Right lobe of liver (tissue), 6 donors: ENCODE data around the gene RGPD8. TPM values are rescaled to one million over a fixed set of nuclear protein-coding genes. Genes with fewer than 3 reads are reported as not detected.
A peak's percentile ranks its signal among the peaks of the same experiment; 100 is the strongest.
"Not testable (repeated sequence)": the region's sequence is repeated elsewhere in the genome, so short reads cannot be mapped to it uniquely, and the experiment has no call there.

ENCODE experiments used
- ATAC-seq, 4 donors: fragments of 200-7000 bp; cut with Tn5 transposase; one replicate each; pipeline ENCODE4 v1.9.1; 2020; ENCODE audit warnings: mild to moderate bottlenecking in 4 of 4, moderate library complexity in 4 of 4
- DNase-seq, 3 donors: peaks; one replicate each; pipeline ENCODE4 v3.0.0-alpha.2; 2020
- H3K27ac ChIP-seq, 3 donors: fragments of 200-600 bp; one replicate each; pipeline ENCODE4 v1.8.0; 2022
- H3K27me3 ChIP-seq, 2 donors: fragments of 200-600 bp; one replicate each; pipeline ENCODE4 v1.8.0; 2022
- H3K36me3 ChIP-seq, 4 donors: fragments of 200-600 bp; sonication (generic) in 1 of 4; one replicate each; pipeline versions ENCODE4 v1.5.1 to v1.8.0; 2017 to 2022; ENCODE audit warnings: control low read depth in 1 of 4
- H3K4me1 ChIP-seq, 4 donors: fragments of 200-600 bp; sonication (generic) in 1 of 4; one replicate each; pipeline versions ENCODE4 v1.5.1 to v1.8.0; 2017 to 2022; ENCODE audit warnings: control low read depth in 1 of 4
- H3K4me3 ChIP-seq, 3 donors: fragments of 200-600 bp; one replicate each; pipeline ENCODE4 v1.8.0; 2022
- H3K9me3 ChIP-seq, 4 donors: fragments of 200-600 bp; sonication (generic) in 1 of 4; one replicate each; pipeline versions ENCODE4 v1.5.1 to v1.8.0; 2017 to 2022; ENCODE audit warnings: control low read depth in 1 of 4
- POLR2A ChIP-seq: fragments of 450-650 bp; IDR thresholded peaks from one replicate; pipeline ENCODE4 v1.6.1; 2017; ENCODE audit warnings: antibody characterized with exemption, mild to moderate bottlenecking
- WGBS: methylation state at CpG from one replicate; pipeline ENCODE4 v1.1.6; 2018; ENCODE audit warnings: low coverage, low lambda C conversion rate; ENCODE audit not compliant: insufficient coverage; ENCODE audit errors: missing lambda C conversion rate; 5-methylcytosine and 5-hydroxymethylcytosine counted together
- intact Hi-C, 2 donors: fragments of 100-400 bp; cut with DNase I; formaldehyde crosslinking; loops; one replicate each; pipeline versions ENCODE4 v1.11.2 to v1.14.1; 2022
- total RNA-seq, 6 experiments: library from RNA; depleted of rRNA in 2 of 6; stranded (reverse); fragments of >200 nt in 2 of 6; fragmentation: NEBNext Ultra II Directional in 3 of 6; extraction: Animal tissue kit (Norgen Biotek cat#: 25700) in 3 of 6; gene quantifications; one replicate each; pipeline versions ENCODE4 v1.1.0 to v1.2.4, GENCODE V29; 2016 to 2023
- TF ChIP-seq, protein P1 (sequence below), 4 donors: fragments of 200-600 bp in 3 of 4; fragments of 450-650 bp in 1 of 4; IDR thresholded peaks; one replicate each; pipeline versions ENCODE4 v1.5.1 to v1.8.0; 2016 to 2022; ENCODE audit warnings: antibody characterized with exemption in 4 of 4, mild to moderate bottlenecking in 2 of 4
- donor health status: DM: no; HTN: yes; CAD: no.
- donor health status: DM: no; HTN: no; CAD: no.
- donor health status: DM: no; HTN: no; CAD: no.
- donor health status: DM: no; HTN: yes; CAD: no.
- donor health status: DM: no; HTN: yes; CAD: no.

Gene RGPD8
- total RNA-seq, 6 experiments from 2014 or later: 5.1 to 9.3 (median 7.0) TPM

DNA sequence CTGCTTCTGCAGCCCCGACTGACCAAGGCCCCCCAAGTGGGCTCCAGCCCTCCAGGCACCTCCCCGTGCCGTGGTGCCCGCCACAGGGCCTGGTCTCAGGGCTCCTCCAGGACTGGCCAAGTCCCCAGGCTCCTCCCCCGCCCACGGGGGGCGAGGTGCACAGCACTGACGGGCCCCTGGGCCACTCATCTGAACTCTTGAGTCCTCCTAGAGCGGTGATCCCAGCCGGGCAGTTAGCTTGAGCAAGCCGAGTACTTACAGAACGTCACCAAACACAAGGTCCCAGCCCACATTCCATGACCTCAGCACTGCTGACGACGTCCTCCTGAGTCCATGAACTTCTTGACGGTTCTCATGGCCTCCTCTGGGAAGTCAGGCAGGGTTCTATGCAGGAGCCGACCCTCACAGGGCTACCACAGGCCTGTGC is 4.0 kb upstream of the RGPD8 start:
- not testable (repeated sequence) for ATAC-seq, H3K4me1 ChIP-seq, DNase-seq, H3K27ac ChIP-seq, H3K4me3 ChIP-seq, H3K27me3 ChIP-seq, H3K36me3 ChIP-seq, H3K9me3 ChIP-seq
- intact Hi-C loops: loop anchor here in 1 of 2 donors (10.0 kb wide), 1 partner anchor 173 kb away; no protein-coding TSS in a partner anchor
- 90% methylated on average over 2 of the region's 16 CpGs for WGBS

DNA sequence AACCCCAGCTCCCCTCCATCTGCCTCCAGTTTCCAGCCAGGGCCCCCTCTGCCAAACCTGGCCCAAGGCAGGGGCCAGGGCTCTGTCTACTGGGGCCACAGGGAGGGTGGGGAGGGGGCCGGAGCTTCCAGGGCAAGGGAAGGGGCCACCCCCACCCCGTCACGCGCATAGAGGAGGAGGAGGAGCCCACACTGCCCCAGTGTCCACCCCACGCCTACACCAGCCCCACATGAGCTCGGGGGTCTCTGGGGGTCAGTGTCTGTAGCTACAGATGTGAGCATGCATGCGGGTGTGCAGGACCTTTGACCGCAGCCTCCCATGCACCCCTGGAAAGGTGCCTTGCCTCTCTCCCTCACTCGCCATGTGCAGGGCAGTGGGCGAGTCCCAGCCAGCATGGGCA is 3.5 kb upstream of the RGPD8 start:
- H3K4me1 ChIP-seq, H3K9me3 ChIP-seq, H3K4me3 ChIP-seq, H3K36me3 ChIP-seq, DNase-seq, H3K27me3 ChIP-seq, ATAC-seq, H3K27ac ChIP-seq: not testable (repeated sequence)
- no CpG with 5 or more reads among the region's 10 CpGs for WGBS
- intact Hi-C loops: loop anchor here in 1 of 2 donors (10.0 kb wide), 1 partner anchor 172 kb away; no protein-coding TSS in a partner anchor

DNA sequence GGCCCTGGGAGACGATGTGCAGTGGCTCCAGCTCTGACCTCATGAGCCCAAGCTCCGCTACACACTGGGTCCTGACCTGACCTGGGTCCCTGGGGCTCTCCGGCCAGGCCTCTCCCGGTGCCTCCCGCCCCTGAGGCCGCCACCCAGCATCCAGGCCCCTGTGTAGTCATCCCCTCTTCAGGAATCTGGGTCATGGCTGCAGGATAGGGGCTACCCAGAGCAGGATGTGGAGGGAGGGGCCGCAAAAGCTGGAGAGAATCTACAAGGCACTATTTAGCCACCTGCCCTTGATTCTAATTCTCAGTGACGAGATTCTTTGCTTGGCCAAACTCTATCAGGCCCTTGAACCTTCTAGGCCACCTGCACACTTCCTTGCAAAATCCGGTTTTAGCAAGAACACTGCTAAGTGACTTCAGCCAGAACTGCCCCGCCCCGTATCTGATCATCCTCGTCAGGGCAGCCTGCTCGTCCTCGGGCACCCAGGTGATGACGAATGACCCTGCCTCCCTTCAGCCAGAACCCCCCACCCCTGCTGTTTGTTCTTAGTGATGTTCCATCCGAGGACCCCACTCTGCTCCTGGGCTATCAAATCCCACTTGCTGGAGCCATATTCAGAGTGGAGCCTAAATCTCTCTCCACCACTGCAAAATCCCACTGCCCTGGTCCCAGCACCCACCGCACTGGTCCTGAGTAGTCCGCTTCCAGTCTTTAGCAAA is 2.4 kb upstream of the RGPD8 start:
- 96% methylated on average over 4 of the region's 18 CpGs for WGBS
- ATAC-seq: not testable (repeated sequence)
- intact Hi-C loops: loop anchor here in 1 of 2 donors (10.0 kb wide), 1 partner anchor 171 kb away; no protein-coding TSS in a partner anchor

DNA sequence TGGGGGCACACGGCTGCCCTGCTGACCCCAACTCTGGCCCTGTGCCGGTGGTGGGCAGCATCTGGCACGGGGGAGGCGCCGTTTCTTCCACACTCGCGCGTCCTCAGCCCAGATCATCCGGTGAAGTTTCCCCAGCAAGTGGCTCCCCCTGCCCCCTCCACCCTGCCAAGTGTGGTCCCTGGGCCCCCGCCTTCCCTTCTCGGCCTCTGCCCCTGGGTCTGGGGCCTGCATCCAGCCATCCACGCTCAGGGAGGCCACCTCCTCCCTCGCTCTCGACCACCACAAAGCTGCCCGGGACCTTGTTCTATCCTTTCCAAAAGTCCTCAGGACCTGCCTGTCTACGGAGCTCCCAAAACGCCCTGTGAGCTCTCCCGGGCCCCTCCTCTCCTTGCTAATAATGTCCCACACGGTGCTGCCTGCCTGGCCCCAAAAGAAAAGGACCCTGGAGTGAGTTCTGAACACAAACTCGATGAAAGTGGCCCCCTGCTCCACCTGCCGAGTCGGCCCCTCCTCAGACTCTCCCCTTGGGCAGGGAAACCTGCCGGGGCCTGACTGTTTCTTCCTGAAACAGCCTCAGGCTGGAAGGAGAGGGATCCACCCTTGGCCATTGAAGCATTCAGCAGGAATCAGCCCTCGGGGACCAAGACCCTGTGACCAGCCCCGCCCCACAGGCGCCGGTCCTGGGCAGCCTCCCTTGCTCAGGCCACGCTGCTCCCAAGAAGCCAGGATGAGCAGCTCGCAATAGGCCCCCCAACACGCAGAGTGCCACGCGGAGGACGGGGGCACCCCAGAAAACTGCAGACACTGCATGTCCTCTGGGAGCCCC is 1.7 kb upstream of the RGPD8 start:
- intact Hi-C loops: loop anchor here in 1 of 2 donors (10.0 kb wide), 1 partner anchor 170 kb away; no protein-coding TSS in a partner anchor
- H3K4me1 ChIP-seq, ATAC-seq, H3K9me3 ChIP-seq, H3K27ac ChIP-seq, H3K4me3 ChIP-seq, H3K27me3 ChIP-seq, H3K36me3 ChIP-seq, DNase-seq: not testable (repeated sequence)
- WGBS: 90% methylated on average over 9 of the region's 33 CpGs

More for the DNA sequence above, 2.4 kb upstream of the RGPD8 start:
- DNase-seq, H3K27me3 ChIP-seq, H3K4me1 ChIP-seq, H3K4me3 ChIP-seq, H3K36me3 ChIP-seq, H3K9me3 ChIP-seq, H3K27ac ChIP-seq: not testable (repeated sequence)

DNA sequence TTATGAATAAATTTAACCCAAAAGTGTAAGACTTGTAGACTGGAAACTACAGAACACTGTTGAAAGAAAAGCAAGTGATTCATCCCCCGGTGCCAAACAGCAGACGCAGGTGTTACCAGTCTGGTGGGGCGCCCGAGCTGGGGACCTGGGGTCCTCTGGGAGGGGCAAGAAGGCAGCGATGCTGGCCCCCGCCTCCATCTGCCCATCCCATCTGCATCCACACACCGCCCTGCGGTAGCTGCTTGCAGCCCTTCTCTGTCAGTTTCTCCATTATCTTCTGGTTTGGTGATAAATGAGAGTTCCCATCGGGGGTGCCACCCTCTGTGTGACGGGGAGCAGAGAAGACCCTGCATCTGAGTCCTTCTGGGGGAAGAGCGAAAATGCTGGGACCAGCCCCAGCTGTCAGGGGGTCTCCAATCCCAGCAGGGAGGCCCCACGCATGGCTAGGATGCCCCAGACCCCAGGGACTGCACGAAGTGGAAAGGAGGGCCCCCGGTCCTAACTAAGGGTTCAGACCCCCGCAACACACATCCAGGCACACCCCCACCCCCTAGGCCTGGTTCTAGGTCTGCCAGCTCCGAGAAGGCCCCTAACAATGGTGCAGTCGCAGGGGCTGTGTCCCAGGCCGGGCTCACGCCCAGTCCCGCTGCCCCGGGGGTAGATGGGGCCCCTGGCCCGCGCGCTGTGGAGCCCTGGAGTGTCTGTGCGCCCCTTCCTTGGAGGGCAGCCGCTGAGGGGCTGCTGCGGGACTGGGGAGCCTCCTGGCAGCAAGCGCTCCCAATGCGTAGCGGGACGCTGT is 686 bp upstream of the RGPD8 start:
- intact Hi-C loops: loop anchor here in 1 of 2 donors (10.0 kb wide), 1 partner anchor 169 kb away; no protein-coding TSS in a partner anchor
- TF ChIP-seq, protein P1, sequence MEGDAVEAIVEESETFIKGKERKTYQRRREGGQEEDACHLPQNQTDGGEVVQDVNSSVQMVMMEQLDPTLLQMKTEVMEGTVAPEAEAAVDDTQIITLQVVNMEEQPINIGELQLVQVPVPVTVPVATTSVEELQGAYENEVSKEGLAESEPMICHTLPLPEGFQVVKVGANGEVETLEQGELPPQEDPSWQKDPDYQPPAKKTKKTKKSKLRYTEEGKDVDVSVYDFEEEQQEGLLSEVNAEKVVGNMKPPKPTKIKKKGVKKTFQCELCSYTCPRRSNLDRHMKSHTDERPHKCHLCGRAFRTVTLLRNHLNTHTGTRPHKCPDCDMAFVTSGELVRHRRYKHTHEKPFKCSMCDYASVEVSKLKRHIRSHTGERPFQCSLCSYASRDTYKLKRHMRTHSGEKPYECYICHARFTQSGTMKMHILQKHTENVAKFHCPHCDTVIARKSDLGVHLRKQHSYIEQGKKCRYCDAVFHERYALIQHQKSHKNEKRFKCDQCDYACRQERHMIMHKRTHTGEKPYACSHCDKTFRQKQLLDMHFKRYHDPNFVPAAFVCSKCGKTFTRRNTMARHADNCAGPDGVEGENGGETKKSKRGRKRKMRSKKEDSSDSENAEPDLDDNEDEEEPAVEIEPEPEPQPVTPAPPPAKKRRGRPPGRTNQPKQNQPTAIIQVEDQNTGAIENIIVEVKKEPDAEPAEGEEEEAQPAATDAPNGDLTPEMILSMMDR (IDR thresholded peaks at IDR 0.05): no peak
- no peak for TF ChIP-seq POLR2A
- H3K36me3 ChIP-seq: no peaks in the 10 kb centered on the region
- no peaks in the 10 kb centered on the region for H3K27me3 ChIP-seq
- H3K27ac ChIP-seq: no peak overlapping the region
- 50% methylated on average over 4 of the region's 31 CpGs for WGBS
- H3K9me3 ChIP-seq: no peaks in the 10 kb centered on the region
- DNase-seq (peak in 1 of 3 donors; percentile 49), ATAC-seq (no peak)
- no peak overlapping the region for H3K4me3 ChIP-seq
- no peaks in the 10 kb centered on the region for H3K4me1 ChIP-seq
